A549 (cell line): ENCODE measurements around the gene MPRIP.

Source experiments
- FOSL2 ChIP-seq, 2 experiments: fragments of 450-650 bp in 1 of 2; fragments of >200 bp in 1 of 2; sonication (Bioruptor Twin) in 1 of 2; formaldehyde crosslinking; IDR thresholded peaks; 2 replicates each; pipeline versions ENCODE4 v1.5.0 to v1.6.1; 2016 to 2020; ENCODE audit warnings: mild to moderate bottlenecking in 1 of 2, moderate library complexity in 1 of 2
- HDAC2 ChIP-seq: fragments of 200-600 bp; sonication (generic); IDR thresholded peaks from 2 replicates; pipeline ENCODE4 v1.6.1; 2016
- KDM1A ChIP-seq: fragments of 200-600 bp; sonication (generic); IDR thresholded peaks from 2 replicates; pipeline ENCODE4 v1.6.1; 2016; ENCODE audit warnings: low read depth, mild to moderate bottlenecking
- POLR2A ChIP-seq: IDR thresholded peaks from 2 replicates; pipeline ENCODE4 v1.6.1; 2012; ENCODE audit warnings: mild to moderate bottlenecking, low read length
- REST ChIP-seq: fragments of 200-600 bp; sonication (generic); IDR thresholded peaks from 2 replicates; pipeline ENCODE4 v1.6.1; 2016; ENCODE audit warnings: antibody characterized with exemption, mild to moderate bottlenecking, moderate library complexity
- SREBF2 ChIP-seq: fragments of 450-650 bp; IDR thresholded peaks from 2 replicates; pipeline ENCODE4 v1.6.1; 2014; ENCODE audit warnings: mild to moderate bottlenecking, moderate library complexity
- TF ChIP-seq, protein P1 (sequence below): fragments of >200 bp; sonication (Bioruptor Twin); formaldehyde crosslinking; IDR thresholded peaks from 3 replicates; pipeline ENCODE4 v1.5.1; 2016

DNA sequence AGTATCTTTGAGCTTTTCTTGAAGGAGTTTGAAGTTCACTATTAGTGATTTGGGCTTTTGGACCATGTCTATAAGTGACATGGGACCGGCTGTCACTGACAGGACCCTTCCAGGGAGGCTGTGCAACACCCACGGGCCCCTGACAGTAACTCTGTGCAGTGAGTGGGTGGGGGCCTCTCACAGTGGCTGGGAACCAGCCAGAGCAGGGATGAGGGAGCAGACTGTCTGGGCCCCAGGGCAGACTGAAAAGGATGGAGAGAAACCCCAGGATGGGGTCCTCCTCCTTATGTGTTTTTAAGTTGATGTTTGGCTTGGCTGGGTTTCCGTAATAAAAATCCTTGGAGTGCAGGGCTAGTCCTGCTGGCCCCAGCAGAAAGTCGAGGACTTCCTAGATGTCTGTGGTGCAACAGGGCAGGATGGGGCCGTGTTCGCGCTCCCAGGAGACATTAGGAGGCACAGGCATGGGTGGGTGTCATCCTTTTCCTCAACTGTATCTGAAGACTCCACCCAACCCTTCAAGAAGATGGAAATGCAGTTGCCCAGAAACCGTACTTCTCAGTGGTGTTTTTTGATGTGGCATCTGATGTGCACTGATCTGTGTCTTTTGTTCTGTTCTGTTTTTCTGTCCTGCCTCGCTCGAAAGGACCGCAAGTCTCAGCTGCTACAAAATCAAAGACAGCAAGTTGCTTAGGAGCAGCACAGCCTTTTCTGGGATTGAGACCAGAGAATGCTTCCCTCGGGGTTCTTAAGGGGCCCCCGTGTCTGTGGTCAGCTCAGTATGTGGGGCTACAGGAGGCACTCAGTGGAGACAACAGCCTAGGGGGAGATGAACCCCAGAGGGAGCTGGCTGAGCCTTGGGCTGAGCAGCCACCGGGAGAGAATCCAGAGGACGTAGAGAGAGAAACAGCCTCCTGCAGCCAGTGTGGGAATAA lies 139.7 kb downstream of the MPRIP start:
- TF ChIP-seq POLR2A (no peak), FOSL2 (IDR thresholded peaks at IDR 0.05) (no peak), FOSL2 (CRISPR knock-in tag; IDR thresholded peaks at IDR 0.05) (no peak), REST (no peak), HDAC2 (no peak), SREBF2 (no peak), KDM1A (no peak)
- TF ChIP-seq, protein P1, sequence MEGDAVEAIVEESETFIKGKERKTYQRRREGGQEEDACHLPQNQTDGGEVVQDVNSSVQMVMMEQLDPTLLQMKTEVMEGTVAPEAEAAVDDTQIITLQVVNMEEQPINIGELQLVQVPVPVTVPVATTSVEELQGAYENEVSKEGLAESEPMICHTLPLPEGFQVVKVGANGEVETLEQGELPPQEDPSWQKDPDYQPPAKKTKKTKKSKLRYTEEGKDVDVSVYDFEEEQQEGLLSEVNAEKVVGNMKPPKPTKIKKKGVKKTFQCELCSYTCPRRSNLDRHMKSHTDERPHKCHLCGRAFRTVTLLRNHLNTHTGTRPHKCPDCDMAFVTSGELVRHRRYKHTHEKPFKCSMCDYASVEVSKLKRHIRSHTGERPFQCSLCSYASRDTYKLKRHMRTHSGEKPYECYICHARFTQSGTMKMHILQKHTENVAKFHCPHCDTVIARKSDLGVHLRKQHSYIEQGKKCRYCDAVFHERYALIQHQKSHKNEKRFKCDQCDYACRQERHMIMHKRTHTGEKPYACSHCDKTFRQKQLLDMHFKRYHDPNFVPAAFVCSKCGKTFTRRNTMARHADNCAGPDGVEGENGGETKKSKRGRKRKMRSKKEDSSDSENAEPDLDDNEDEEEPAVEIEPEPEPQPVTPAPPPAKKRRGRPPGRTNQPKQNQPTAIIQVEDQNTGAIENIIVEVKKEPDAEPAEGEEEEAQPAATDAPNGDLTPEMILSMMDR: no peak
